ENCODE results near the gene GYS1. TPM values are rescaled to one million over a fixed set of nuclear protein-coding genes. Genes with fewer than 3 reads are reported as not detected.
"Not testable (repeated sequence)": the region's sequence is repeated elsewhere in the genome, so short reads cannot be mapped to it uniquely, and the experiment has no call there.

Gene GYS1
- total and polyA plus RNA-seq, 2 donors, result 33.3 to 39.5 TPM

GRCh38 chr19:48921721-48922500, 71.2 kb downstream of the GYS1 start:
- H3K27ac ChIP-seq (ENCODE audit: low read depth), result no peak overlapping the region
- H3K4me1 ChIP-seq (ENCODE audit: insufficient read depth), result no peaks in the 10 kb centered on the region
- DNase-seq (ENCODE audit: extremely low spot score), result no peak
- no peak overlapping the region for H3K4me3 ChIP-seq (ENCODE audit: low read depth, low read length)
- H3K36me3 ChIP-seq (ENCODE audit: insufficient read depth), result no peaks in the 10 kb centered on the region
- 91% methylated on average over 12 of the region's 12 CpGs for WGBS

GRCh38 chr19:48920949-48921348, 72.2 kb downstream of the GYS1 start:
- WGBS, result 90% methylated on average over 10 of the region's 10 CpGs
- DNase-seq (ENCODE audit: extremely low spot score), result no peak
- Histone ChIP-seq H3K27ac (ENCODE audit: low read depth) (no peak overlapping the region), H3K4me3 (ENCODE audit: low read depth, low read length) (no peak overlapping the region), H3K4me1 (ENCODE audit: insufficient read depth) (no peaks in the 10 kb centered on the region), H3K36me3 (ENCODE audit: insufficient read depth) (no peaks in the 10 kb centered on the region)

- 93% methylated on average over 8 of the region's 8 CpGs for WGBS
- H3K36me3 ChIP-seq (ENCODE audit: insufficient read depth), result not testable (repeated sequence)
Observed at GRCh38 chr19:48919271-48919670, 73.8 kb downstream of the GYS1 start.

GRCh38 chr19:48918801-48919247, 74.3 kb downstream of the GYS1 start:
- DNase-seq (ENCODE audit: extremely low spot score), result no peak
- 85% methylated on average over 18 of the region's 18 CpGs for WGBS
- no peaks in the 10 kb centered on the region for H3K4me1 ChIP-seq (ENCODE audit: insufficient read depth)
- no peak overlapping the region for H3K27ac ChIP-seq (ENCODE audit: low read depth)
- no peak overlapping the region for H3K4me3 ChIP-seq (ENCODE audit: low read depth, low read length)
- peaks cover 3% of the 10 kb centered on the region for H3K36me3 ChIP-seq (ENCODE audit: insufficient read depth)

More at GRCh38 chr19:48919271-48919670, 73.8 kb downstream of the GYS1 start:
- H3K27ac ChIP-seq (ENCODE audit: low read depth); H3K4me3 ChIP-seq (ENCODE audit: low read depth, low read length); H3K4me1 ChIP-seq (ENCODE audit: insufficient read depth); DNase-seq (ENCODE audit: extremely low spot score): not testable (repeated sequence)

Small RNAs within 50 kb of the gene (small RNA-seq; reads per million reads assigned to genes)
- gene AC026803.1 (not detected), gene MIR6798 (not detected)

Other genes starting within 250 kb of the GYS1 start
- gene IZUMO1, start 246.4 kb downstream of the GYS1 start, total RNA-seq, result not detected
- not detected for gene IZUMO1, start 246.4 kb downstream of the GYS1 start, polyA plus RNA-seq
- gene FUT1, start 240.7 kb downstream of the GYS1 start, total RNA-seq, result 1.6 TPM
- gene FUT1, start 240.7 kb downstream of the GYS1 start, polyA plus RNA-seq, result 1.5 TPM
- gene FGF21, start 237.8 kb downstream of the GYS1 start, total RNA-seq, result not detected
- not detected for gene FGF21, start 237.8 kb downstream of the GYS1 start, polyA plus RNA-seq
- 34.4 TPM for gene BCAT2, start 182.3 kb downstream of the GYS1 start, total RNA-seq
- gene BCAT2, start 182.3 kb downstream of the GYS1 start, polyA plus RNA-seq, result 79.2 TPM
- gene HSD17B14, start 156.8 kb downstream of the GYS1 start, total RNA-seq, result 3.4 TPM
- gene HSD17B14, start 156.8 kb downstream of the GYS1 start, polyA plus RNA-seq, result 18.6 TPM
- 11.5 TPM for gene PLEKHA4, start 124.7 kb downstream of the GYS1 start, total RNA-seq
- gene PLEKHA4, start 124.7 kb downstream of the GYS1 start, polyA plus RNA-seq, result 56.4 TPM
- gene PPP1R15A, start 120.9 kb downstream of the GYS1 start, total RNA-seq, result 21.8 TPM
- 122 TPM for gene PPP1R15A, start 120.9 kb downstream of the GYS1 start, polyA plus RNA-seq
- not detected for gene TULP2, start 94.6 kb downstream of the GYS1 start, total RNA-seq
- gene TULP2, start 94.6 kb downstream of the GYS1 start, polyA plus RNA-seq, result 0.57 TPM
- 107 TPM for gene NUCB1, start 93.0 kb downstream of the GYS1 start, total RNA-seq
- gene NUCB1, start 93.0 kb downstream of the GYS1 start, polyA plus RNA-seq, result 478 TPM
- gene DHDH, start 59.6 kb downstream of the GYS1 start, total RNA-seq, result 0.37 TPM
- gene DHDH, start 59.6 kb downstream of the GYS1 start, polyA plus RNA-seq, result 0.75 TPM
- gene BAX, start 38.4 kb downstream of the GYS1 start, total RNA-seq, result 13.1 TPM
- gene BAX, start 38.4 kb downstream of the GYS1 start, polyA plus RNA-seq, result 73.0 TPM
- gene FTL, start 28.0 kb downstream of the GYS1 start, total RNA-seq, result 1,234 TPM
- 4,798 TPM for gene FTL, start 28.0 kb downstream of the GYS1 start, polyA plus RNA-seq
- 61.3 TPM for gene RUVBL2, start 578 bp upstream of the GYS1 start, total RNA-seq
- 83.4 TPM for gene RUVBL2, start 578 bp upstream of the GYS1 start, polyA plus RNA-seq
- not detected for gene LHB, start 23.8 kb upstream of the GYS1 start, total RNA-seq
- not detected for gene LHB, start 23.8 kb upstream of the GYS1 start, polyA plus RNA-seq
- gene CGB3, start 31.0 kb upstream of the GYS1 start, total RNA-seq, result not detected
- gene CGB3, start 31.0 kb upstream of the GYS1 start, polyA plus RNA-seq, result not detected
- not detected for gene CGB2, start 38.6 kb upstream of the GYS1 start, total RNA-seq
- not detected for gene CGB2, start 38.6 kb upstream of the GYS1 start, polyA plus RNA-seq
- gene CGB1, start 43.6 kb upstream of the GYS1 start, total RNA-seq, result not detected
- gene CGB1, start 43.6 kb upstream of the GYS1 start, polyA plus RNA-seq, result not detected
- gene CGB5, start 50.5 kb upstream of the GYS1 start, total RNA-seq, result not detected
- not detected for gene CGB5, start 50.5 kb upstream of the GYS1 start, polyA plus RNA-seq
- gene CGB8, start 55.8 kb upstream of the GYS1 start, total RNA-seq, result not detected
- gene CGB8, start 55.8 kb upstream of the GYS1 start, polyA plus RNA-seq, result not detected
- not detected for gene CGB7, start 64.4 kb upstream of the GYS1 start, total RNA-seq
- gene CGB7, start 64.4 kb upstream of the GYS1 start, polyA plus RNA-seq, result 0.37 TPM
- 2.5 TPM for gene NTF4, start 71.5 kb upstream of the GYS1 start, total RNA-seq
- gene NTF4, start 71.5 kb upstream of the GYS1 start, polyA plus RNA-seq, result 4.1 TPM
- gene KCNA7, start 79.4 kb upstream of the GYS1 start, total RNA-seq, result not detected
- not detected for gene KCNA7, start 79.4 kb upstream of the GYS1 start, polyA plus RNA-seq
- gene SNRNP70, start 92.1 kb upstream of the GYS1 start, total RNA-seq, result 166 TPM
- gene SNRNP70, start 92.1 kb upstream of the GYS1 start, polyA plus RNA-seq, result 191 TPM
- gene LIN7B, start 121.1 kb upstream of the GYS1 start, total RNA-seq, result 4.7 TPM
- gene LIN7B, start 121.1 kb upstream of the GYS1 start, polyA plus RNA-seq, result 18.5 TPM
- gene C19orf73, start 125.8 kb upstream of the GYS1 start, total RNA-seq, result not detected
- gene C19orf73, start 125.8 kb upstream of the GYS1 start, polyA plus RNA-seq, result 1.6 TPM
- 5.2 TPM for gene PPFIA3, start 126.2 kb upstream of the GYS1 start, total RNA-seq
- 12.2 TPM for gene PPFIA3, start 126.2 kb upstream of the GYS1 start, polyA plus RNA-seq
- 5.2 TPM for gene HRC, start 162.1 kb upstream of the GYS1 start, total RNA-seq
- gene HRC, start 162.1 kb upstream of the GYS1 start, polyA plus RNA-seq, result 3.8 TPM
- 18.0 TPM for gene TRPM4, start 164.5 kb upstream of the GYS1 start, total RNA-seq
- gene TRPM4, start 164.5 kb upstream of the GYS1 start, polyA plus RNA-seq, result 18.8 TPM